Measurements from ENCODE around the gene NOS3. TPM values are rescaled to one million over a fixed set of nuclear protein-coding genes. Genes with fewer than 3 reads are reported as not detected.
A peak's percentile ranks its signal among the peaks of the same experiment; 100 is the strongest.

Gene NOS3
- total and polyA plus RNA-seq, 9 of the 15 experiments (the other 6 are each of a cell fraction or from before 2014, with no cell fraction given): 1.1 to 121 (median 23.6) TPM

- no peak for TF ChIP-seq RCOR1 (IDR thresholded peaks at IDR 0.05; ENCODE audit: borderline replicate concordance in 1 of 2, low read depth in 2 of 2, low read length in 2 of 2)
- no peak for TF ChIP-seq ELF4 (CRISPR knock-in tag; IDR thresholded peaks at IDR 0.05)
- no peak for TF ChIP-seq ZNF311 (CRISPR knock-in tag; IDR thresholded peaks at IDR 0.05)
- no peak for TF ChIP-seq JUND (IDR thresholded peaks at IDR 0.05; ENCODE audit: borderline replicate concordance, low read depth, low read length)
- no peak for TF ChIP-seq JUND (tag; IDR thresholded peaks at IDR 0.05; ENCODE audit: borderline replicate concordance, low read depth, low read length)
- TF ChIP-seq, protein P1, sequence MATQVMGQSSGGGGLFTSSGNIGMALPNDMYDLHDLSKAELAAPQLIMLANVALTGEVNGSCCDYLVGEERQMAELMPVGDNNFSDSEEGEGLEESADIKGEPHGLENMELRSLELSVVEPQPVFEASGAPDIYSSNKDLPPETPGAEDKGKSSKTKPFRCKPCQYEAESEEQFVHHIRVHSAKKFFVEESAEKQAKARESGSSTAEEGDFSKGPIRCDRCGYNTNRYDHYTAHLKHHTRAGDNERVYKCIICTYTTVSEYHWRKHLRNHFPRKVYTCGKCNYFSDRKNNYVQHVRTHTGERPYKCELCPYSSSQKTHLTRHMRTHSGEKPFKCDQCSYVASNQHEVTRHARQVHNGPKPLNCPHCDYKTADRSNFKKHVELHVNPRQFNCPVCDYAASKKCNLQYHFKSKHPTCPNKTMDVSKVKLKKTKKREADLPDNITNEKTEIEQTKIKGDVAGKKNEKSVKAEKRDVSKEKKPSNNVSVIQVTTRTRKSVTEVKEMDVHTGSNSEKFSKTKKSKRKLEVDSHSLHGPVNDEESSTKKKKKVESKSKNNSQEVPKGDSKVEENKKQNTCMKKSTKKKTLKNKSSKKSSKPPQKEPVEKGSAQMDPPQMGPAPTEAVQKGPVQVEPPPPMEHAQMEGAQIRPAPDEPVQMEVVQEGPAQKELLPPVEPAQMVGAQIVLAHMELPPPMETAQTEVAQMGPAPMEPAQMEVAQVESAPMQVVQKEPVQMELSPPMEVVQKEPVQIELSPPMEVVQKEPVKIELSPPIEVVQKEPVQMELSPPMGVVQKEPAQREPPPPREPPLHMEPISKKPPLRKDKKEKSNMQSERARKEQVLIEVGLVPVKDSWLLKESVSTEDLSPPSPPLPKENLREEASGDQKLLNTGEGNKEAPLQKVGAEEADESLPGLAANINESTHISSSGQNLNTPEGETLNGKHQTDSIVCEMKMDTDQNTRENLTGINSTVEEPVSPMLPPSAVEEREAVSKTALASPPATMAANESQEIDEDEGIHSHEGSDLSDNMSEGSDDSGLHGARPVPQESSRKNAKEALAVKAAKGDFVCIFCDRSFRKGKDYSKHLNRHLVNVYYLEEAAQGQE (IDR thresholded peaks at IDR 0.05; ENCODE audit: borderline replicate concordance): no peak
- TF ChIP-seq, protein P1 (CRISPR knock-in tag; IDR thresholded peaks at IDR 0.05; ENCODE audit: low read depth): 0 out of 2 replicates have a peak, but pooled peaks have one; percentile 4
- no peak for TF ChIP-seq RBBP5 (IDR thresholded peaks at IDR 0.05; ENCODE audit: borderline replicate concordance, insufficient read depth, low read length, poor library complexity, severe bottlenecking)
- TF ChIP-seq FOXP1 (CRISPR knock-in tag; IDR thresholded peaks at IDR 0.05): no peak
- no peak for TF ChIP-seq NR1H2 (CRISPR knock-in tag; IDR thresholded peaks at IDR 0.05)
- no peak for TF ChIP-seq CSDE1 (IDR thresholded peaks at IDR 0.05)
- TF ChIP-seq ZNF57 (CRISPR knock-in tag; IDR thresholded peaks at IDR 0.05): no peak
- TF ChIP-seq ZNF24 (IDR thresholded peaks at IDR 0.05): no peak
- no peak for TF ChIP-seq CREB1 (IDR thresholded peaks at IDR 0.05)
- TF ChIP-seq CREB1 (CRISPR knock-in tag; IDR thresholded peaks at IDR 0.05): 0 out of 2 replicates have a peak, but pooled peaks have one; percentile 12
- no peak for TF ChIP-seq SIN3B (IDR thresholded peaks at IDR 0.05; ENCODE audit: low read depth)
- TF ChIP-seq, protein P2, sequence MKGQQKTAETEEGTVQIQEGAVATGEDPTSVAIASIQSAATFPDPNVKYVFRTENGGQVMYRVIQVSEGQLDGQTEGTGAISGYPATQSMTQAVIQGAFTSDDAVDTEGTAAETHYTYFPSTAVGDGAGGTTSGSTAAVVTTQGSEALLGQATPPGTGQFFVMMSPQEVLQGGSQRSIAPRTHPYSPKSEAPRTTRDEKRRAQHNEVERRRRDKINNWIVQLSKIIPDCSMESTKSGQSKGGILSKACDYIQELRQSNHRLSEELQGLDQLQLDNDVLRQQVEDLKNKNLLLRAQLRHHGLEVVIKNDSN (CRISPR knock-in tag; IDR thresholded peaks at IDR 0.05): no peak
- peak; percentile 12 for TF ChIP-seq U2AF1 (optimal IDR thresholded peaks at IDR 0.05; ENCODE audit: low read depth, low read length)
- no peak for TF ChIP-seq HDAC8 (tag; IDR thresholded peaks at IDR 0.05)
- TF ChIP-seq MAFG (tag; conservative IDR thresholded peaks at IDR 0.05): no peak
- no peak for TF ChIP-seq NR2F6 (CRISPR knock-in tag; IDR thresholded peaks at IDR 0.05)
- TF ChIP-seq GABPA (tag; conservative IDR thresholded peaks at IDR 0.05; ENCODE audit: low read depth): no peak
- no peak for TF ChIP-seq ZNF830 (CRISPR knock-in tag; IDR thresholded peaks at IDR 0.05)
These were observed 27.8 kb downstream of the NOS3 start (continued) for GRCh38 chr7:151018421-151019129.

Measured in K562 (cell line).